ENCODE data around the gene OR52I1.
A peak's percentile ranks its signal among the peaks of the same experiment; 100 is the strongest.

The OR52I1 gene

DNA sequence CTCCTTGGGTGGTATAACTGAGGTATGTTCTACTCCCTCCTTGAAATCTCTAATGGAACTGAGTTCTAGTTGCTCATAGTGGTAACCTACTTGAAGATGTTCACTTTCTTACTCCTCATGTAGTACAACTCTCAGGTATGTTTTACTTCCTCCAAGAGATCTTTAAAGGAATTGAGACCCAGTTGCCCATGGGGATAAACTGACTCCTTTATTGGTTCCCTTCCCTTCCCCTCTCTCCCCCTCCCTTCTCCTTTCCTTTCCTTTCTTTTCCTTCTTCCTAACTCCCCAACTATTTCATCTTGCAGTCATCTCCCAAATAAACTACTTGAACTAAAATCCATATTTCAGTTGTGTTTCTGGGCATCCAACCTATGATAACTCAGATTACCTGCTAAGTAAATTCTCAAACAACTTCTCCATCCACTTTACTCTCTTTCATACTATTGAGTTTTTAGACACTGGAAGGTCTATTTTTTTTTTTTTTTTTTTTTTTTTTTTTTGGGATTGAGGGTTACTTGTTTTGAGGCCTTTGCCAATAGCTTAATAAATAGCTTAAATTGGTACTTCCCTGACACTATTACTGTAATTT is 22.1 kb downstream of the OR52I1 start:
- no peak for DNase-seq

- DNase-seq: no peak
Observed at GRCh38 chr11:4619514-4619913, 25.7 kb downstream of the OR52I1 start.

- DNase-seq: peak; percentile 47
Observed at GRCh38 chr11:4626207-4627099, 32.6 kb downstream of the OR52I1 start.

- DNase-seq: no peak
Observed at GRCh38 chr11:4636136-4636535, 42.3 kb downstream of the OR52I1 start.

DNA sequence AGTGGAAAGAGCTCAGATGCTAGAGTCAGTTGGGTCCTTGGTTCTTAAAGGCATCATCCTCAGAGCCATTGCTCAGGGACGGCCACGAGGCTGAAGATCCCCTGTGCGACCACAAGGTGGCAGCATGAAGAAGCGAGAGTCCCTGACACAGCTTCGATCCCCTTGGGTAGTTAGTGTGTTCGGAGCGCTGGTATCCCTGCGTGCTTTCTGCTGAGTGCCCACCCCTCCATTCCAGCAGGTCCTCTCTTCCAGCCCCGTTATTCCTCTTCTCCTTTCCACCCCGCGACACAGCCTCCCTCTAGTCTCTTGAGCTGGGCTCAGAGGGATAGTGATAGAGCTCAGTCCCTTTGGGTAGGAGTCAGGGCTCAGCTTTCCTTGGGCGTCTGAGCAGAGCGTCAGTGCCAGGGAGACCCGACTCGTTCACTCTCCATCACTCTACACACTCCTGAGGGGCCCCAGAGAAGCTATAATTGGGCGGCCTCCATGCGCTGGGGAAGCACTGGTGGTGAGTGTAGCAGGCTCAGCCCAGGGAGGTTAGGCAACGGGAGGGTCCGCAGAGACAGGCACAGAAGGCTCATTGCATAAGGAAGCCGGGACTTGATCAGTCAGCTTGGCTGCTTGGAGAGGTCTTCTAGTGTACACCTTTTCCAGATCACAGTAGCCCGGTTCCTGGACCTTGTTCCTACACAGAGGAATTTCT is 43.3 kb downstream of the OR52I1 start, which contains the start of gene OR51D1:
Gene OR51D1, plus strand, starts transcription at position 516 of the 700 bp plus-strand sequence. CDS start 2,314 bp downstream, outside the sequence.
- DNase-seq: peak; percentile 5

GRCh38 chr11:4637662-4638047 is 43.8 kb downstream of the OR52I1 start:
- no peak for DNase-seq

DNA sequence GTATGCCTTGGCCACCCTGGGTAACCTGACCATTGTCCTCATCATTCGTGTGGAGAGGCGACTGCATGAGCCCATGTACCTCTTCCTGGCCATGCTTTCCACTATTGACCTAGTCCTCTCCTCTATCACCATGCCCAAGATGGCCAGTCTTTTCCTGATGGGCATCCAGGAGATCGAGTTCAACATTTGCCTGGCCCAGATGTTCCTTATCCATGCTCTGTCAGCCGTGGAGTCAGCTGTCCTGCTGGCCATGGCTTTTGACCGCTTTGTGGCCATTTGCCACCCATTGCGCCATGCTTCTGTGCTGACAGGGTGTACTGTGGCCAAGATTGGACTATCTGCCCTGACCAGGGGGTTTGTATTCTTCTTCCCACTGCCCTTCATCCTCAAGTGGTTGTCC is 46.1 kb downstream of the OR52I1 start:
- DNase-seq: no peak

DNA sequence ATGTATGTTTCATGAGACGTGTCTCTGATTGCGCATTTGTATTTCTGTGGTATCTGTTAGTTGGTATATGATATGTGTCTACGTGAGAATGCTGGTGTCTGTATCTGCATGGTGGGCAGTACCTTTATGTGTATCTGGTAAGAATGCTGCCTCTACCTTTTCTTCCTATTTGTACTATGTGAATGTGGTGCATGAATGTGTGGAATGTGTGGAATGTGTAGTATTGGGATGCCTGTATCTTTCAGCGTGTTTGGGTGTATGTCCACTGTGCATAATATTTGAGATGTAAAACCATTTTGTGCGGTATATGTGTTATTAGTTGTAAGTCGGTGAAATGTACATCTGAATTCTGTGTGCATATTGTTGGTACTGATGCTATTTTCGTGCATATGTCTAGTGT is 47.7 kb downstream of the OR52I1 start:
- DNase-seq: no peak

DNA sequence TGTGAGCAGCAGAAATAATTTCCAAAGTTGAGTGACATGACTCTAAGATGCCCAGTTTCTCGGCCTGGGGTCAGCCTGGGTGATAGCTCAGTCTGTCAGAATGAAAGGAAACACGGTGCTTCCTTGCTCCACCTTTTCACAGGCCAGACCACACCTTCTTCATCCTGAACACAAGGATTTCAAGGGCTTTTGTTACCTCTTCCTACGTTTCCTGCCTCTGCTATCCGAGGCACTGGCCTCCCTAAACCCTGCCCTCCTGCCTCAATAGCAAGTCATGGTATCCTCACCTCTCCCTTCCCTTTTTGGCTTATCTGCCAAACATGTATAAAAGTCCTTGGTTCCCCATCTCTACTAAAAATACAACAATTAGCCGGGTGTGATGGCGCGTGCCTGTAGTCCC is 48.2 kb downstream of the OR52I1 start:
- DNase-seq: no peak

- DNase-seq: no peak
Observed at GRCh38 chr11:4643076-4643475, 49.2 kb downstream of the OR52I1 start.

GRCh38 chr11:4643682-4644081 is 49.8 kb downstream of the OR52I1 start, which contains the start of gene OR51E1:
TSS of gene OR51E1 (plus strand) at chr11:4643982. CDS start at chr11:4652527, 8,545 bp downstream.
- DNase-seq: no peak

DNA sequence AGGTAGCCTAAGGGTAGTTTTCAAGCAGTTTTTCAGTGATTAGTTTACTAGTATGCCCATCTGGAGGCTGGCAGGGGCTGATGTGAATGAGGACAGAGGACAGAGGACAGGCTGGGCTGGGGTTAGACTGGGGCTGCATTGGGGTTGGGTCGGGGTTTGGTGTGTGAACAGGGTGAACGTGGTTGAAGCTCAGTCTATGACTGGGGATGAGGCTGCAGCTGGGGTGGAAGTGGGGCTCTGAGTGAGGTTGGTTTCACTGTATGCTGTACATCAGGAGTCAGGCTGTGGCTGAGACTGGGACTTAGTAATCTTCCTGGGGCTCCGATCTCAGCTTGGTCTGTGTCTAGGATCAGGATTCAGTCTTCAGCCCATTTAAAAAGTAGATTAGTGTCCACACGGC is 50.4 kb downstream of the OR52I1 start:
- no peak for DNase-seq
